Sigmoid colon (tissue), 7 donors: ENCODE results near the gene PRKN. TPM values are rescaled to one million over a fixed set of nuclear protein-coding genes. Genes with fewer than 3 reads are reported as not detected.

Experiments
- DNase-seq: peaks from one replicate; pipeline ENCODE4 v3.0.0-alpha.2; 2019
- H3K27ac ChIP-seq, 4 donors: fragments of 200-600 bp; sonication (generic); one replicate each; pipeline ENCODE4 v1.5.1; 2016 to 2019; ENCODE audit warnings: mild to moderate bottlenecking in 1 of 4
- H3K27me3 ChIP-seq, 3 donors: fragments of 200-600 bp; sonication (generic); one replicate each; pipeline ENCODE4 v1.5.1; 2019; ENCODE audit warnings: mild to moderate bottlenecking in 1 of 3
- H3K36me3 ChIP-seq, 4 donors: fragments of 200-600 bp; sonication (generic); one replicate each; pipeline ENCODE4 v1.5.1; 2016 to 2019
- H3K4me1 ChIP-seq, 4 donors: fragments of 200-600 bp; sonication (generic); one replicate each; pipeline ENCODE4 v1.5.1; 2017 to 2019
- H3K4me3 ChIP-seq, 4 donors: fragments of 200-600 bp; sonication (generic); one replicate each; pipeline ENCODE4 v1.5.1; 2017 to 2019; ENCODE audit warnings: mild to moderate bottlenecking in 2 of 4, moderate library complexity in 1 of 4
- H3K9me3 ChIP-seq, 4 donors: fragments of 200-600 bp in 3 of 4; sonication (generic) in 3 of 4; one replicate each; pipeline versions ENCODE4 v1.5.1 to v1.6.1; 2013 to 2019
- EP300 ChIP-seq, 4 donors: sonication (generic); formaldehyde crosslinking; IDR thresholded peaks; one replicate each; pipeline ENCODE4 v1.6.1; 2017; ENCODE audit warnings: antibody characterized with exemption in 4 of 4
- POLR2A ChIP-seq, 2 donors: fragments of 450-650 bp; IDR thresholded peaks; one replicate each; pipeline ENCODE4 v1.6.1; 2016; ENCODE audit warnings: antibody characterized with exemption in 2 of 2, mild to moderate bottlenecking in 2 of 2, moderate library complexity in 2 of 2
- POLR2AphosphoS5 ChIP-seq, 4 donors: sonication (generic); formaldehyde crosslinking; IDR thresholded peaks; one replicate each; pipeline ENCODE4 v1.6.1; 2017; ENCODE audit warnings: antibody characterized with exemption in 4 of 4
- WGBS, 2 donors: extraction: QIAGEN DNeasy Blood & Tissue Kit; methylation state at CpG; one replicate each; pipeline ENCODE4 v1.1.7; 2013; 5-methylcytosine and 5-hydroxymethylcytosine counted together
- intact Hi-C: fragments of 100-400 bp; cut with DNase I; formaldehyde crosslinking; loops from one replicate; pipeline ENCODE4 v1.15.1; 2023
- polyA plus RNA-seq, 3 donors: library from polyadenylated mRNA; stranded (reverse); fragments of 200-250 nt; gene quantifications; one replicate each; pipeline ENCODE4 v1.2.3, GENCODE V29; 2013
- total RNA-seq, 4 donors: library from RNA; depleted of rRNA; stranded (reverse); fragments of >200 nt; gene quantifications; one replicate each; pipeline ENCODE4 v1.1.0, GENCODE V29; 2016
- TF ChIP-seq, protein P1 (sequence below), 4 experiments: fragments of 450-650 bp in 3 of 4; fragments of 200-600 bp in 1 of 4; IDR thresholded peaks; one replicate each; pipeline ENCODE4 v1.5.1; 2016 to 2019; ENCODE audit warnings: antibody characterized with exemption in 4 of 4, mild to moderate bottlenecking in 3 of 4, moderate library complexity in 2 of 4
- donor health status: healthy with polysubstance abuse.
- donor health status: Bipolar disorder and iron deficiency.
- donor health status: healthy.

The PRKN gene
- total and polyA plus RNA-seq, 7 donors, result 0.38 to 173 (median 9.7) TPM

DNA sequence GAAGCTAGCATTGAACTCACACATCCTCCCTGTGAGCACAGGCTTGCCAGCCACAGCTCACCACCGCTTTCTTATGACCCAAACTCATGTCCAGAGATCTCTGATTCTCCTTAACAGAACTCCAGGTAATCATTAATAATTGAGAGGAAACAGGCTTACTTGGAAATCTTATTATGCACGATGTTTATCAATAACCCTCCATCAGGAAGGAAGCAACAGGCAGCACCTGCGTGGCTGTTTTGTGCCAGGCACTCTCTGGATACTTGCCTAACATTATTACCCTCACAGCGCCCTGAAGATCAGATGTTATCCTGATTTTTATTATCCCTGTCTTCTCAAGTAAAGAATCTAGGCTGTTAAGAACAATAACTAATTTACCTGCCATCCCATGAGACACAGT is 306.6 kb downstream of the PRKN start:
- no peak overlapping the region for H3K4me3 ChIP-seq
- TF ChIP-seq POLR2A (IDR thresholded peaks at IDR 0.05), result no peak
- TF ChIP-seq EP300 (IDR thresholded peaks at IDR 0.05), result no peak
- no peak for TF ChIP-seq POLR2AphosphoS5 (IDR thresholded peaks at IDR 0.05)
- TF ChIP-seq, protein P1, sequence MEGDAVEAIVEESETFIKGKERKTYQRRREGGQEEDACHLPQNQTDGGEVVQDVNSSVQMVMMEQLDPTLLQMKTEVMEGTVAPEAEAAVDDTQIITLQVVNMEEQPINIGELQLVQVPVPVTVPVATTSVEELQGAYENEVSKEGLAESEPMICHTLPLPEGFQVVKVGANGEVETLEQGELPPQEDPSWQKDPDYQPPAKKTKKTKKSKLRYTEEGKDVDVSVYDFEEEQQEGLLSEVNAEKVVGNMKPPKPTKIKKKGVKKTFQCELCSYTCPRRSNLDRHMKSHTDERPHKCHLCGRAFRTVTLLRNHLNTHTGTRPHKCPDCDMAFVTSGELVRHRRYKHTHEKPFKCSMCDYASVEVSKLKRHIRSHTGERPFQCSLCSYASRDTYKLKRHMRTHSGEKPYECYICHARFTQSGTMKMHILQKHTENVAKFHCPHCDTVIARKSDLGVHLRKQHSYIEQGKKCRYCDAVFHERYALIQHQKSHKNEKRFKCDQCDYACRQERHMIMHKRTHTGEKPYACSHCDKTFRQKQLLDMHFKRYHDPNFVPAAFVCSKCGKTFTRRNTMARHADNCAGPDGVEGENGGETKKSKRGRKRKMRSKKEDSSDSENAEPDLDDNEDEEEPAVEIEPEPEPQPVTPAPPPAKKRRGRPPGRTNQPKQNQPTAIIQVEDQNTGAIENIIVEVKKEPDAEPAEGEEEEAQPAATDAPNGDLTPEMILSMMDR (IDR thresholded peaks at IDR 0.05), result no peak
- WGBS, 2 donors, result 77 to 81% methylated on average over 4 of the region's 4 CpGs
- no peak for DNase-seq
- H3K4me1 ChIP-seq, result no peaks in the 10 kb centered on the region
- H3K27ac ChIP-seq, result no peak overlapping the region
- H3K36me3 ChIP-seq, result no peaks in the 10 kb centered on the region
- H3K27me3 ChIP-seq, result no peaks in the 10 kb centered on the region
- intact Hi-C loops, result no loop called here
- no peaks in the 10 kb centered on the region for H3K9me3 ChIP-seq

DNA sequence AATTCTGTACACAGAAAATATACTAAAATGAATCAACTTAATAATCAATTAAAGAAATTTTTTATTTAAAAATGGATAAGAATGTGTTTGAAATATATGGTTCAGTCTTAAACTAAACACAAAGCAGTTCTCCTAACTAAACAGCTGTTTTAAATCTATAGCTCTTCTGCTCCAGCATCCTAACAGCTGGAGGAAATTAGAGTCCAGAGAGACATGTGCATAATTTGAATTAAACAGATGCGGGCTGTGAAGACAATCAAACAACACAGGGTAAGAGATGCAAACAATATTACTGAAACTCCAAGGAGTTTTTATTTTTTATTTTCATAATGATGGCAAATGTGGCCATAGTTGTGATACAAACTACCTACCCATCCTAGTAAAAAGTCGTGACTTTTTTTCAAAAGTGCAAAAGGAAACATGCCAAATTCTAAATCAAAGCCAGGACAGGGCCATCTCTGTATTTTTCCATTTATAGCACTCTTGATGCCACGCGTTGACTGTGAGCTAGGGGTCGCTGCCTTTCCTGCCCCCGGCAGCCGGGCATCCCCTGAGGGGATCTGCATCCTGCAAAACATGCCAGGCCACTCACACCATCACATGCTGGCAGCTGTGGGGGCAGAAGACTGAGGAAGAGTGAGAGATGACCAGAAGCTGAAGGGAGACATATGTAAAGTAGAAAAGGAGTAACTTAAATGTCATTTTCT is 310.6 kb downstream of the PRKN start:
- TF ChIP-seq POLR2AphosphoS5 (IDR thresholded peaks at IDR 0.05) (no peak), POLR2A (IDR thresholded peaks at IDR 0.05) (no peak), EP300 (IDR thresholded peaks at IDR 0.05) (no peak)
- TF ChIP-seq, protein P1 (IDR thresholded peaks at IDR 0.05), result no peak
- Histone ChIP-seq H3K36me3 (no peaks in the 10 kb centered on the region), H3K27ac (no peak overlapping the region), H3K9me3 (no peaks in the 10 kb centered on the region), H3K27me3 (no peaks in the 10 kb centered on the region), H3K4me1 (no peaks in the 10 kb centered on the region), H3K4me3 (no peak overlapping the region)
- DNase-seq, result no peak
- intact Hi-C loops, result no loop called here
- 73 to 87% methylated on average over 7 of the region's 7 CpGs for WGBS, 2 donors

DNA sequence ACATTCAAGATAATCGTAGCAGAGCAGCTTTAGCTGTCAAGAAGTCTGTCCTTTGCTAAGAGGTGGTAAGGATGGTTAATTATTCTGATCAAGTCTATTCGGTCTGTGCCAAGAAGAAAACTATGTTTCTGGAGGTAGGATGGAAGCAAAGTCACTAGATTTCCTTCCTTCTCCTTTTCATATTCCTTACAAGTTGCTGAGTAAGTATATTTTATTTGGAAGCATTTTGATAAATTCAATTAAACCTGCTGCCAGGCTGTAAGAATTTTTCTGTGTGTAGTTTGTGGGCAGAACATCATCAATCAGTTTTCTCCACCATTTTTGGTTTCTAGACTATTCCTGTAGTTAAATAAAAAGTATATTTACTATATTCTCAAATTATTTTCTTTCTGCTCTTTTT is 311.3 kb downstream of the PRKN start:
- Histone ChIP-seq H3K9me3 (no peaks in the 10 kb centered on the region), H3K4me1 (no peaks in the 10 kb centered on the region), H3K4me3 (no peak overlapping the region), H3K36me3 (no peaks in the 10 kb centered on the region), H3K27me3 (no peaks in the 10 kb centered on the region), H3K27ac (no peak overlapping the region)
- DNase-seq, result no peak
- intact Hi-C loops, result no loop called here
- 82 to 84% methylated on average over 2 of the region's 2 CpGs for WGBS, 2 donors
- no peak for TF ChIP-seq POLR2A (IDR thresholded peaks at IDR 0.05)
- TF ChIP-seq EP300 (IDR thresholded peaks at IDR 0.05), result no peak
- no peak for TF ChIP-seq POLR2AphosphoS5 (IDR thresholded peaks at IDR 0.05)
- TF ChIP-seq, protein P1 (IDR thresholded peaks at IDR 0.05), result no peak

GRCh38 chr6:162409741-162410691 is 317.6 kb downstream of the PRKN start:
- Histone ChIP-seq H3K9me3 (no peaks in the 10 kb centered on the region), H3K4me1 (no peaks in the 10 kb centered on the region), H3K36me3 (no peaks in the 10 kb centered on the region), H3K27me3 (no peaks in the 10 kb centered on the region), H3K4me3 (no peak overlapping the region), H3K27ac (no peak overlapping the region)
- no peak for TF ChIP-seq EP300 (IDR thresholded peaks at IDR 0.05)
- TF ChIP-seq, protein P1 (IDR thresholded peaks at IDR 0.05), result no peak
- intact Hi-C loops, result no loop called here
- WGBS, 2 donors, result 68 to 81% methylated on average over 8 of the region's 8 CpGs
- DNase-seq, result no peak
